ENCODE results near the gene SLCO1C1. TPM values are rescaled to one million over a fixed set of nuclear protein-coding genes. Genes with fewer than 3 reads are reported as not detected.

The SLCO1C1 gene
- total and polyA plus RNA-seq, 2 of the 4 experiments (the other 2 are of a cell fraction), result not detected

GRCh38 chr12:20751046-20751445, 55.9 kb downstream of the SLCO1C1 start:
- Histone ChIP-seq H3K27me3 (ENCODE audit: control insufficient read depth, insufficient read depth, low read length) (no peaks in the 10 kb centered on the region), H2BK15ac (ENCODE audit: low read depth, low read length) (no peak overlapping the region), H3K56ac (ENCODE audit: extremely low read depth, insufficient read depth, low read length) (no peak overlapping the region), H3K14ac (replicated peaks; ENCODE audit: low read depth, low read length) (no peak overlapping the region), H3K4me1 (ENCODE audit: control insufficient read depth, insufficient read depth, low read length) (no peaks in the 10 kb centered on the region), H3K9me3 (ENCODE audit: control insufficient read depth, insufficient read depth, low read length) (peaks cover 2% of the 10 kb centered on the region; the same call in 1 of the 2 replicates), H4K91ac (ENCODE audit: insufficient read depth, low read depth, low read length) (no peak overlapping the region), H3K4me2 (ENCODE audit: low read depth, low read length) (no peak overlapping the region), H3K4me3 (ENCODE audit: insufficient read depth, low read depth, low read length) (no peak overlapping the region), H2AFZ (replicated peaks; ENCODE audit: low read length, poor library complexity) (no peak overlapping the region), H4K8ac (ENCODE audit: low read depth in 2 of 2, low read length in 2 of 2) (no peak overlapping the region), H3K18ac (ENCODE audit: low read depth, low read length) (no peak overlapping the region), H2BK5ac (ENCODE audit: low read depth, low read length, poor library complexity, severe bottlenecking) (no peak overlapping the region), H4K20me1 (ENCODE audit: insufficient read depth, low read length) (no peaks in the 10 kb centered on the region), H2AK5ac (ENCODE audit: low read depth, low read length) (no peak overlapping the region), H2BK120ac (ENCODE audit: low read depth, low read length) (no peak overlapping the region), H3K4ac (ENCODE audit: low read depth, low read length) (no peak overlapping the region), H2AK9ac (replicated peaks; ENCODE audit: low read depth, low read length, poor library complexity) (no peak overlapping the region), H3K9me1 (ENCODE audit: insufficient read depth, low read length) (no peaks in the 10 kb centered on the region), H2BK20ac (ENCODE audit: low read depth, low read length) (no peak overlapping the region), H3K23ac (ENCODE audit: low read depth, low read length) (no peak overlapping the region), H3K36me3 (ENCODE audit: control insufficient read depth, insufficient read depth, low read length) (no peaks in the 10 kb centered on the region), H3K79me1 (ENCODE audit: low read depth in 1 of 2, low read length in 2 of 2) (no peaks in the 10 kb centered on the region), H3K27ac (ENCODE audit: insufficient read depth, low read length) (no peak overlapping the region), H3K9ac (ENCODE audit: low read depth, low read length) (no peak overlapping the region), H4K5ac (ENCODE audit: low read depth, low read length) (no peak overlapping the region)
- no TSS peak for BruUV-seq (replicated peaks)
- WGBS, 2 experiments (ENCODE audit: extremely low coverage in 2 of 2, insufficient read length in 1 of 2), result no CpG with 5 or more reads among the region's 4 CpGs
- dilution Hi-C loops (cut with HindIII; ENCODE audit: low sequenced_read_pairs, unreplicated experiment) (no loop called here), in situ Hi-C loops (cut with MboI; ENCODE audit: low sequenced_read_pairs) (no loop called here), intact Hi-C loops (cut with micrococcal nuclease) (no loop called here)
- TF ChIP-seq, protein P1, sequence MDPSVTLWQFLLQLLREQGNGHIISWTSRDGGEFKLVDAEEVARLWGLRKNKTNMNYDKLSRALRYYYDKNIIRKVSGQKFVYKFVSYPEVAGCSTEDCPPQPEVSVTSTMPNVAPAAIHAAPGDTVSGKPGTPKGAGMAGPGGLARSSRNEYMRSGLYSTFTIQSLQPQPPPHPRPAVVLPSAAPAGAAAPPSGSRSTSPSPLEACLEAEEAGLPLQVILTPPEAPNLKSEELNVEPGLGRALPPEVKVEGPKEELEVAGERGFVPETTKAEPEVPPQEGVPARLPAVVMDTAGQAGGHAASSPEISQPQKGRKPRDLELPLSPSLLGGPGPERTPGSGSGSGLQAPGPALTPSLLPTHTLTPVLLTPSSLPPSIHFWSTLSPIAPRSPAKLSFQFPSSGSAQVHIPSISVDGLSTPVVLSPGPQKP (IDR thresholded peaks at IDR 0.05; ENCODE audit: borderline replicate concordance, low read depth, low read length), result no peak
- no peak for ATAC-seq (ENCODE audit: low read depth)
- POLR2A ChIA-PET (ENCODE audit: unreplicated experiment), result no interaction called here
- CTCF ChIA-PET, result no interaction called here
- DNase-seq, result no peak

Data from IMR-90 (cell line).